Calu3 (cell line): Measurements from ENCODE around the gene CCER1. TPM values are rescaled to one million over a fixed set of nuclear protein-coding genes. Genes with fewer than 3 reads are reported as not detected.
A peak's percentile ranks its signal among the peaks of the same experiment; 100 is the strongest.

Experiments
- BruUV-seq: library from RNA; stranded (reverse); fragments of 400-500 nt; replicated peaks from 2 replicates; lab custom pipeline; 2021; lab: Mats Ljungman, UMichigan
- CTCF ChIA-PET: fragments of 300-600 bp; sonication (Branson Sonifier 250); formaldehyde crosslinking; loops from one replicate; lab custom pipeline; 2022; ENCODE audit warnings: antibody characterized with exemption; lab: Charles Lee
- DNase-seq: peaks from one replicate; pipeline ENCODE4 v3.0.0; 2022
- H3K27ac Mint-ChIP-seq: one replicate; pipeline ENCODE4 v1.8.0; 2022; ENCODE audit warnings: mixed read lengths; ENCODE audit not compliant: unreplicated experiment
- H3K27me3 Mint-ChIP-seq: one replicate; pipeline ENCODE4 v1.8.0; 2022; ENCODE audit warnings: mixed read lengths; ENCODE audit not compliant: unreplicated experiment
- H3K36me3 Mint-ChIP-seq: one replicate; pipeline ENCODE4 v1.8.0; 2022; ENCODE audit warnings: mild to moderate bottlenecking, moderate library complexity, mixed read lengths; ENCODE audit not compliant: insufficient read depth, unreplicated experiment
- H3K4me1 Mint-ChIP-seq: one replicate; pipeline ENCODE4 v1.8.0; 2022; ENCODE audit warnings: mild to moderate bottlenecking, low read depth, mixed read lengths; ENCODE audit not compliant: unreplicated experiment
- H3K4me3 Mint-ChIP-seq: one replicate; pipeline ENCODE4 v1.8.0; 2022; ENCODE audit warnings: mild to moderate bottlenecking, low read depth, moderate library complexity, mixed read lengths; ENCODE audit not compliant: unreplicated experiment
- H3K9me3 Mint-ChIP-seq: one replicate; pipeline ENCODE4 v1.8.0; 2022; ENCODE audit warnings: low read depth, mixed read lengths; ENCODE audit not compliant: unreplicated experiment
- CTCF ChIP-seq: fragments of 200-600 bp; IDR thresholded peaks from one replicate; pipeline ENCODE4 v1.8.0; 2022; ENCODE audit warnings: antibody characterized with exemption; ENCODE audit not compliant: unreplicated experiment
- intact Hi-C: fragments of 100-400 bp; cut with micrococcal nuclease; formaldehyde crosslinking; loops from one replicate; pipeline ENCODE4 v1.10.0; 2022; ENCODE audit not compliant: unreplicated experiment
- total RNA-seq: library from RNA; stranded (reverse); gene quantifications from 2 replicates; pipeline ENCODE4 v1.2.3, GENCODE V29; 2022

CCER1 gene
- total RNA-seq, 1 experiment from 2014 or later, result not detected

GRCh38 chr12:90936230-90937005 lies 18.6 kb downstream of the CCER1 start:
- DNase-seq, result peak; percentile 16
- TF ChIP-seq CTCF, result no peak
- intact Hi-C loops, result loop anchor here (10.0 kb wide), 1 partner anchor 752 kb away; no protein-coding TSS in a partner anchor
- no peak overlapping the region for H3K4me3 Mint-ChIP-seq
- no peaks in the 10 kb centered on the region for H3K9me3 Mint-ChIP-seq
- H3K36me3 Mint-ChIP-seq, result peaks cover 4% of the 10 kb centered on the region
- no TSS peak for BruUV-seq
- no peaks in the 10 kb centered on the region for H3K27me3 Mint-ChIP-seq
- peaks cover 25% of the 10 kb centered on the region for H3K4me1 Mint-ChIP-seq
- no peak overlapping the region for H3K27ac Mint-ChIP-seq
- CTCF ChIA-PET, result interaction anchor here (0.7 kb wide), 1 partner anchor 9 kb away, joined by 4 read pairs; no protein-coding TSS in a partner anchor

DNA sequence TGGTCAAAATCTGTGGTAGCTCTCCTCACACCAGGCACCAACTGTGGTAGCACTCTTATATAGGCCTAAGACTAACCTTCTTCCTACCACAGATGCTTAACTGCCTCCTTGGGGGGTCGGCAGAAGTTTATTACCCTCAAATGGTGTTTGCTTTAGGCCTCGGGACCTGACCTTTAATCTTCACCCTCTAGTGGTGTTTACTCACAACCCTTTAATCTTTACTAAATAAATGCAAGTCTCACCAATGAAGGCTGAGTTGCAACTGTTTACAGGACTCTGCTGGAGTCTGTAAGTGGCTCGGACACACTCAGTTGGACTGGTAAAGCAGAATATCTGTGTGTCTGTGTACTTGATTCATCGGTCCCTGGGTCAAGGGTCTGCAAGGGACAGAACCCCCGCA lies 29.4 kb downstream of the CCER1 start:
- no peak overlapping the region for H3K4me3 Mint-ChIP-seq
- CTCF ChIA-PET, result no interaction called here
- no peaks in the 10 kb centered on the region for H3K36me3 Mint-ChIP-seq
- peaks cover 5% of the 10 kb centered on the region for H3K9me3 Mint-ChIP-seq
- H3K27me3 Mint-ChIP-seq, result no peaks in the 10 kb centered on the region
- no peak for DNase-seq
- BruUV-seq, result no TSS peak
- H3K4me1 Mint-ChIP-seq, result no peaks in the 10 kb centered on the region
- intact Hi-C loops, result no loop called here
- TF ChIP-seq CTCF, result no peak
- H3K27ac Mint-ChIP-seq, result no peak overlapping the region

DNA sequence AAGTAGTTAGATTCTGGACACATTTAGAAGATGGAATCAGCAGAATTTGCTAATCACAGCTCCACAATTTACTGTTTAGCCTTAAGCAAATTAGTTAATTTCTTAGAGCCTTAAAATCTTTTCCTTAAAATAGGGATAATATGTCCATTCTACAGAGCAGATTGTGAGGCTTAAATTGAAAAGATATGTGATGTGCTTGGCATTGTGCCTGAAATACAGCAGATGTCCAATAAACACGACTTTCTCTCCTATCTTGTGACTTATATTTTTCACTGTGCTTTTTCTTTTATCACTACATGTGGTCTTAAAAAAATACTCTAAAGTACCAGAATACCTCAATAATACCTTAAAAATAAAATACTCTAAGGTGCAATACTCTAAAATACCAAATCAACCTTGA lies 30.6 kb downstream of the CCER1 start:
- H3K9me3 Mint-ChIP-seq, result peaks cover 5% of the 10 kb centered on the region
- intact Hi-C loops, result no loop called here
- no peak overlapping the region for H3K27ac Mint-ChIP-seq
- no peaks in the 10 kb centered on the region for H3K4me1 Mint-ChIP-seq
- BruUV-seq, result no TSS peak
- no peaks in the 10 kb centered on the region for H3K27me3 Mint-ChIP-seq
- H3K4me3 Mint-ChIP-seq, result no peak overlapping the region
- TF ChIP-seq CTCF, result no peak
- CTCF ChIA-PET, result no interaction called here
- H3K36me3 Mint-ChIP-seq, result no peaks in the 10 kb centered on the region
- no peak for DNase-seq

GRCh38 chr12:90922145-90922627 lies 32.8 kb downstream of the CCER1 start:
- intact Hi-C loops, result no loop called here
- no peak for DNase-seq
- no peak for TF ChIP-seq CTCF
- CTCF ChIA-PET, result interaction anchor here (1.0 kb wide), 1 partner anchor 13 kb away, joined by 3 read pairs; no protein-coding TSS in a partner anchor
- no peak overlapping the region for H3K27ac Mint-ChIP-seq
- no peak overlapping the region for H3K4me3 Mint-ChIP-seq
- H3K4me1 Mint-ChIP-seq, result no peaks in the 10 kb centered on the region
- H3K36me3 Mint-ChIP-seq, result no peaks in the 10 kb centered on the region
- H3K9me3 Mint-ChIP-seq, result peaks cover 2% of the 10 kb centered on the region
- BruUV-seq, result no TSS peak
- no peaks in the 10 kb centered on the region for H3K27me3 Mint-ChIP-seq
